T-helper 1 cell treated with Interleukin-12 subunit alpha and Interleukin-12 subunit beta and Interleukin-4 antibody, amounts not matched to agents 30 ng/mL and 1 ng/mL, for 36 hours (primary cell): Measurements from ENCODE around the gene GADD45G. TPM values are rescaled to one million over a fixed set of nuclear protein-coding genes. Genes with fewer than 3 reads are reported as not detected.

Experiments
- intact Hi-C: fragments of 100-400 bp; cut with micrococcal nuclease; formaldehyde crosslinking; loops from one replicate; pipeline ENCODE4 v1.15.1; 2024
- total RNA-seq: library from RNA; stranded (reverse); gene quantifications from 2 replicates; pipeline ENCODE4 v1.2.3, GENCODE V29; 2022

Gene GADD45G
- total RNA-seq, 1 donor from 2014 or later: 34.2 TPM

GRCh38 chr9:89647366-89648128, 42.7 kb downstream of the GADD45G start:
- intact Hi-C loops: no loop called here

- intact Hi-C loops: no loop called here
Observed at GRCh38 chr9:89648247-89649000, 43.6 kb downstream of the GADD45G start.

GRCh38 chr9:89649039-89649691, 44.4 kb downstream of the GADD45G start:
- intact Hi-C loops: no loop called here

GRCh38 chr9:89654025-89654662, 49.3 kb downstream of the GADD45G start:
- intact Hi-C loops: no loop called here

- intact Hi-C loops: loop anchor here (5.0 kb wide), 1 partner anchor 338 kb away; the partner anchor contains the start of gene SECISBP2
Observed at GRCh38 chr9:89655056-89655989, 50.5 kb downstream of the GADD45G start.

Other genes starting within 250 kb of the GADD45G start
- 388 and 399 TPM in 2 replicates for gene SEMA4D, start 106.9 kb upstream of the GADD45G start, total RNA-seq